Lung microvascular endothelial cell (primary cell): ENCODE measurements around the gene KCNH1. TPM values are rescaled to one million over a fixed set of nuclear protein-coding genes. Genes with fewer than 3 reads are reported as not detected.

ENCODE experiments used
- DNase-seq, 2 donors: peaks; one replicate each; pipeline versions ENCODE4 v3.0.0 to v3.0.0-alpha.2; 2010; ENCODE audit warnings: low read depth in 2 of 2
- total RNA-seq: library from RNA; depleted of rRNA; stranded (reverse); fragments of >200 nt; gene quantifications from 2 replicates; pipeline ENCODE4 v1.2.1, GENCODE V29; 2014

The KCNH1 gene
- total RNA-seq, 1 donor from 2014 or later, result not detected

GRCh38 chr1:210801501-210801900 is 332.4 kb downstream of the KCNH1 start:
- DNase-seq, result no peak

DNA sequence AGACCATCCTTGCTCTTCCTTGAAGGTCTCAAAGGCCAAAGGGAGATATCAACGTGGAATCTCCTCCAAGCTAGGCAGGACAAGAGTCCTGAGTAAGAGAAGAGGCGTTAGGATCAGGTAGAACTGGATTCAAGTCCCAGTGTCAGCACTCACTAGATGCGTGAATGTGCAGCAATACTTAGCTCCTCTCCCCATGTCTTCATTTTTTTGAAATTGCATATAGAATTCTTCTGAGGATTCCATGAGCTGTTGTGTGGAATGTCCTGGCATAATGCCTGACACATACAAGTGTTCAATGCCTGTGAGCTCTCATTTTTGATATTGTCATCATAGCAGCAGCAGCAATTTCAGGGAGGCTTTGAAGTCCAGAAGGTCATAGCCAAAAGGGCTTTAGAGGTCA is 333.2 kb downstream of the KCNH1 start:
- DNase-seq, result no peak

GRCh38 chr1:210800301-210800700 is 333.6 kb downstream of the KCNH1 start:
- DNase-seq, result no peak

DNA sequence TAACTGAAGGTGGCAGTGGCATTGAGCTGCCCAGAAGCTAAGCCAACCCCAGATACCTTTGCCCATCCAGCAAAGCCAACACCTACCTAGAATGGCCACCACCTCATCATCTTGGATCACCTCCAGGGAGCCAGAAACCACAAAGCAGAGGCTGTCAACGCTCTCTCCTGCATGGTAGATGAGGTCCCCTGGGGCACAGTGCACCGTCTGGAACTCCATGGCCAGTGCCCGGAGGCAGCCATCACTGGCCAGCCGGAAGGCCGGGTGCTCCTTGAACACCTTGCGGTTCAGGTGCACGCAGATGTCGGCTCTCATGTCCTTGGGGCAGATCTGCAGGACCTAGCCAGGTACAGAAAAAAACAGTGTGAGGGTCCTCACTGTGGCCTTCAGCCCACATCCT is 336.5 kb downstream of the KCNH1 start:
- no peak for DNase-seq

DNA sequence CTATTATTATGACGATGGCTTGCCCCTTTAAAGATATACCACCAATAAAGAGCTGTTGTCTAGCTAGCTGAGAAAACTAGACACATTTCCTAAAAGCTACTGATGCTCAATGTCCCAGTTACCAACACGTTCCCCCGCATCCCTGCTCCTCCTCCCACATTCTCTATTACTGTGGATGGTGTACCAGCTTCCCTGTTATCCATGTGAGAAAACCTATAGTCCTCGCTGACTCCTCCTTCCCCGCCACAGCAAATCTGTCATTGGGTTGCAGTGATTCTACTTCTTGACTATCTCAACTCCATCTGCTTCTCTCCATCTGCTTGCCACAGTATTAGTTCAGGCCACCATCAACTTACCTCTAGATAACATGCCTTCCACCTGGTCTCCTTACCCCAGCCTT is 337.5 kb downstream of the KCNH1 start:
- DNase-seq, result no peak

GRCh38 chr1:210794445-210794844 is 339.5 kb downstream of the KCNH1 start:
- no peak for DNase-seq

DNA sequence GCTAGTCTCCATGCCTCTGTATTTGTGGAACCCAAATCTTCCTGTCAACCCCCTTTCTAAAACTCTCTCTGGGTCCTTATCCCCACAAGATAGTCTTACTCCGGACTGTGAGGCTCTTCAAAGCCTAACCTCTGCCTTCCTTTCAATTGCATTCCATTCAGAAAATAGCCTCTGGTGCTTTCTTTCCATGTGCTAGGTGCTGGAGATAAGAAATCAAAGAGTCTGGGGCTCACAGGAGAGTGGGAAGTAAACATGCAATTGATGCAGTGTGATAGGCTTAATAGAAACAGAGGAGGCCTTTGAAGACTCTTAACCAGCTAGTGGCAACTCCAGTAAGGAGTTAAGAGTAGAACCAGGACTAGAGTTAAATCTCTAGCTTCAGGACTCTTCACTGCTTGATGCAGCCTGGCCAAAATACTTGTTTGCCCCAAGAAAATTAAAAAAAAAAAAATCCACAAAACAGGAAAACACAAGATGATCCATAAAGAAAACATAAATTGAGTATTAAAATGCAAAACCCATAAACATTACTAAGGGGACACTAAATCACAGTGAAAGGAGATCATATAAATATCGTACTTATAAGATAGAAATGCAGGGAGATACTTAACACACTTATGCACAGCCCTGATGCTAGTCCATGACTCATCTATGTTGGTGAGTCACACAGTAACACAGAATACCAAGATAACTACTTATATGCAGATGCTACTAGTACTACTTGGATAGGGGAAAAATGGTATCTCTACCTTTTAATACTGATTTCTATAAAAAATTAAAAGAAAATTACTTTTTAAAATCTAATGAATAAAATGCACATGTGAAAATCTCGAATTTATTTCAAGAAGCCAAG is 341.5 kb downstream of the KCNH1 start:
- DNase-seq, result peak in 1 of 2 donors; percentile 2

- no peak for DNase-seq
Observed at GRCh38 chr1:210790196-210790595, 343.8 kb downstream of the KCNH1 start.

- DNase-seq, result no peak
Observed at GRCh38 chr1:210787800-210788199, 346.1 kb downstream of the KCNH1 start.

- DNase-seq, result no peak
Observed at GRCh38 chr1:210786546-210786945, 347.4 kb downstream of the KCNH1 start.

DNA sequence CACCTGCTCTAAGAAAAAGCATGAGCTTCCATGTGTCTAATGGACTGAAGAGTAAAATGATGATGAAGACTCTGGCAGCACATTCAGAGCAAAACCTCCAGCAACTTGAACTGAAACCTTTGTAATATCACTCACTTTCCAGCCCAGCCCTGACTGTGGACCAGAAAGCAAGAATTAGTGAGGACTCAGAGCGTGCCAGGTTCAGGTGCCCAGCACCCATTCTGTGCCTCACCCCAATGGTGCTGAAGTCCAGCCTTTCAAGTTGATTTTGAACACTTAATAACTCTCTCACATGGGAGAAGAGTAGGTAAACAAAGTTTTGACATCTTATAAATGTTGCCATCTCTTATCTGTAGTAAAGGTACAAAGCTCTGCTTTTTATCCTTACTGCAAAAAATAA is 350.0 kb downstream of the KCNH1 start:
- DNase-seq, result no peak

DNA sequence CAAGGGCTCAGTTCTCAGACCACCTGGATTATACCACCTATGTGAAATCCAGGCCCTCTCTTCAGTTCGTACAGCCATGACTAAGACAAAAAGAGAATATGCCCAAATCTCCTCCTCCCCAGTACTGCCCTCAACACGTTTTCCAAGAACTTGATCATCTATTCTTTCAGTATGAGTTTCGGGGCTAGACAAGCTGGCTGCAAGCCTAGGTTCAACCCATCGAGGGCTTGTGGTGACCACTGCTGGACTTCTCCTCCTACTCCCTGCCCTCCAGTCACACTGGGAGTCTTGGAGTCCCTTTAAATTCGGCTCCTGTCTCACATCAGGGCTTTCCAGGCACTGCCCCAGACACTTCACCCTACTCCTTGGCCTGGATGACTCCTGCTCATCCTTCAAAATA is 352.3 kb downstream of the KCNH1 start:
- DNase-seq, result no peak

DNA sequence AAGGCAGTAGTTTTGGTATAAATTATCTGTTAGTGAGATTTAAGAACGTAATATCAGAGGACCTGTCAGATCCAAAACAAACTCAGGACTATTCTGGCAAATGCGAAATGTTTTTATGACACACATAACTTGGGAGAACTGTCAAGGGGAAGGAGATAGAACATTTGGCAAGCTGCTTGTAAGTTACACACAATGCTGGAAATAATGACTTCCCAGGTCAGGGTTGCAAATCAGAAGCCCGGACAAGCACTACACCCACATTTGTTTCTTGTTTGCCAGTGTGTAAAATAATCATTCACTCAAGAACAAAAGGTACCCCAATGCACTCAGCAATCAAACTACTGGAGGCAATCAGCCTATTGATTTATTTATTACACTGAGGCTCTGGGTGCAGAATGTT is 354.7 kb downstream of the KCNH1 start:
- no peak for DNase-seq

DNA sequence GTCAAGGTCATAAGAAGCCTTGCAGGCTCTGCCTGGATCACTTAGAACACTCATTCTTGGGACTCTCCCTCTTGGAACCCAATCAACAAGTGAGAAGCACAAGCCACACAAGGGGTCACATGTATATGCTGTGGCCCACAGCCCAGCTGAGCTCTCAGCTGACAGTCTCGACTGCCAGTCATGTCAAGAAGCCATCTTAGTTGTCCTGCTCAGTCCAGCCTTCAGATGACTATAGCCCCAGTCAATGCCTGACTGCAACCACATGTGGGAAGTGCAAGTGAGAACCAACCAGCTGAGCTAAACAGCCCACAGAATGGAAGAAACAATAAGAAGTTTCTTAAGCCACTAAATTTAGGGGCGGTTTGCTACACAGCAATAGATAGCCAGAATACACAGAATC is 356.0 kb downstream of the KCNH1 start:
- DNase-seq, result no peak

- DNase-seq, result no peak
Observed at GRCh38 chr1:210776712-210777111, 357.2 kb downstream of the KCNH1 start.

DNA sequence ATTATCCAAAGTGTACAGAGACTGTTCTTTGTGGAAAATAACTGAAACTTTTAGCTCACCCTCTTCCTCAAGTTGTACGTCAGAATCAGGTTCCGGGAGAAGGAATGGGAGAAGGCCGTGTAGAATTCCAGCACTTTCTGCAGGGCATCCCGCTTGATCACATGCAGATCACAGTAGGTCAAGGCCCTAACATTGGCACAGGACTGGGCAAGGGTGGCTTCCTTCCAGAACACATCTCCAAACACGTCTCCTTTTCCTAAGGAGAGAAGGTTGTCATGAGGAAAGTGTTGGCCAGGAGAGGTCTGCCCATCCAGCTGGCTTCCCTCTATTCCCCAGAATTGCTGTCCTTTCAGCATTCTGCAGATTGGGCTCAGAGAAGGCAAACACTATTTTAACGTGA is 358.7 kb downstream of the KCNH1 start:
- no peak for DNase-seq

DNA sequence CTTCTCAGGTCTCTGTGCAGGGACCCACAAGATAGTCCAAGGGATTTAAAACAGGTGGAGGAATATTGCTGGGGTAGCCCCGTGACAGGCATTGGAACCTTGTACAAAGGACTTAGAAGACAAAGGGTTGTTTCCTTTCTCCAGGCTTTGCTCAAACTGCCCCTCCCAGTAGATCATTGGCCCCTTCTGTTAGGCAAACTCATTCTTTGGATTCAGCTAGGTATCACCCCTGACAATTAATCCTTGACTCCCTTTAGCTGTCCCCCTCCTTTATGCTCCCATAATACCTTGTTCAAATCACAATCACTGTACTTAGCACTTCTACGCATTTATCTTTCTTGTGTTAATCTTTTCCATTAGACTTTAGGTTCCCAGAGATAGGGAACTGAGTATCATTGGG is 360.5 kb downstream of the KCNH1 start:
- no peak for DNase-seq

DNA sequence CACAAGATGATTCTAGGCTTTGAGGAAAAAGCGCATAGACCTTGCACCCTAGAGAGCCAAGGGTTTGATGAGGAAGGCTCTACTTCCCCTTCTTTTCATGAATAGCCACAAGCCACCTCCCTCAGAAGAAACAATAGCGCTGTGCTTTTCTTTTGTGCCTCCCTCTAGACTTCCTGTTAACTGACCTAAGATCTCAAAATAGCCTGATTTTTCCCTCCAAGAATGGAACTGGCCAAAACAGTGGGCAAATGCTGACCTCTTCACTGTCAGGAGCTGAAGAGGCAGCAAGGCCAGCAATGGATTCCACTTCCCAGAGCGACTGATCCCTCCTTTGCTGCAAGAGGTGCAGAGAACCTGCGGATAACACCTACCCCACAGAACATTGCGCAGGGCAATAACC is 362.8 kb downstream of the KCNH1 start:
- no peak for DNase-seq

DNA sequence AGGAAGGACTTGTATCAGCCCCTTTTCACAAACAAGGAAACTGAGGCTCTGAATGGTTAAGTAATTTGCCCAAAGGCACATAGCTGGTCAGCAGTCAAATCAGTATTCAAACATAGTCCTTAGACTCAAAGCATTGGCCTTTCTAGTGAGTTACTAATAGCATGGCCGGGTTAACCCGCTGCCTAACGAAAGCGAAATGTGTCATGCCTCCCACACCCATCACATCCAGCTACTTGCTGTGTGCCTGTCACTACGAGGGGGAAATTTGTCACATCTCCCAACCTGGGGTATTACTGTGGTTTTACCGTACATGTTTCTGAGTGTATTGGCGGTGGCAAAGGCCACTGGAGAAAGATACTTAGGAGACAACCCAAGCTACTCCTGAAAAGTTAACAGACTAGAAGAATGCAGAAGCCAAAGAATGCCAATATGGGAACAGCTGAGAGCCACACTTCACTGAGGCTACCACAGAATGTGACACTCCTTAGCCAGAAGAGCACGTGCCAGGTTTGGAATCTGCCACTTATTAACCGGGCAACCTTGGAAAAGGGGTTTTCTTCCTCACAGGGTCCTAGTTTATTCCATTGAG is 363.5 kb downstream of the KCNH1 start:
- DNase-seq, result no peak

DNA sequence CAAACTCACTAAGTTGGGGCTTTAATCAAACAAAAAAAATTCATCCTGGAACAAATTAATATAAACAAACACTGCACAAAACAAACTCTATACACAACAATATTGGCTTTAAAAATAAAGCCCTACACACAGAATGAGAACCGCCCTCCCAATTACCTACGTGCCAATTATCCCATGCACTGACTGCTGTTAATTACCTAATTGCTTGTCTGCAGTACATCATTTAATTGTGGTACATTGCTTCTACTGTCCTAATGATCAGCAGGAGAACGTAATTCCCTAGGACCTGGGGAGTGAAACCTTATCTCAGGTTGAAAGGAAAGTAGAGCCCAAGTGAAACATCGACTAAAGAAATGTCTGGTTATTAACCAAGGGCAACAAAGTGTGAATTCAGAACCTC is 364.5 kb downstream of the KCNH1 start:
- DNase-seq, result no peak

GRCh38 chr1:210764536-210764935 is 369.4 kb downstream of the KCNH1 start:
- DNase-seq, result no peak

- no peak for DNase-seq
Observed at GRCh38 chr1:210758761-210759160, 375.2 kb downstream of the KCNH1 start.

GRCh38 chr1:210758261-210758660 is 375.7 kb downstream of the KCNH1 start:
- no peak for DNase-seq
